HCT116 (cell line): ENCODE results near the gene CDR2L.

Experiments used
- ATF3 ChIP-seq: IDR thresholded peaks from 2 replicates; pipeline ENCODE4 v1.6.1; 2012
- CEBPB ChIP-seq: IDR thresholded peaks from 2 replicates; pipeline ENCODE4 v1.6.1; 2012; ENCODE audit warnings: low read depth
- CTCF ChIP-seq, 3 experiments: fragments of 200-600 bp in 1 of 3; sonication (generic) in 1 of 3; IDR thresholded peaks in 2 of 3; conservative IDR thresholded peaks in 1 of 3; 2 replicates each; pipeline ENCODE4 v1.5.1; 2012 to 2017; ENCODE audit warnings: low read depth in 2 of 3, low read length in 2 of 3, antibody characterized with exemption in 1 of 3, borderline replicate concordance in 1 of 3, control low read depth in 1 of 3, mild to moderate bottlenecking in 1 of 3, mixed read lengths in 1 of 3, mixed run types in 1 of 3, moderate library complexity in 1 of 3; ENCODE audit not compliant: insufficient read depth in 1 of 3
- EGR1 ChIP-seq: IDR thresholded peaks from 2 replicates; pipeline ENCODE4 v1.6.1; 2012; ENCODE audit warnings: low read depth
- ELF1 ChIP-seq: IDR thresholded peaks from 2 replicates; pipeline ENCODE4 v1.6.1; 2012; ENCODE audit warnings: low read depth, borderline replicate concordance
- EZH2phosphoT487 ChIP-seq: fragments of 200-600 bp; IDR thresholded peaks from 2 replicates; pipeline ENCODE4 v1.6.1; 2018; ENCODE audit warnings: antibody characterized with exemption, borderline replicate concordance
- POLR2A ChIP-seq: IDR thresholded peaks from 2 replicates; pipeline ENCODE4 v1.7.0; 2011; ENCODE audit warnings: borderline replicate concordance; ENCODE audit not compliant: insufficient read depth, insufficient read length; ENCODE audit errors: extremely low read depth
- POLR2AphosphoS5 ChIP-seq: IDR thresholded peaks from 2 replicates; pipeline ENCODE4 v1.6.1; 2011; ENCODE audit warnings: mild to moderate bottlenecking, low read depth, low read length, moderate library complexity
- RAD21 ChIP-seq: IDR thresholded peaks from 2 replicates; pipeline ENCODE4 v1.6.1; 2012; ENCODE audit warnings: low read depth, mild to moderate bottlenecking
- REST ChIP-seq: IDR thresholded peaks from 2 replicates; pipeline ENCODE4 v1.6.1; 2012; ENCODE audit warnings: low read depth
- YY1 ChIP-seq: IDR thresholded peaks from 2 replicates; pipeline ENCODE4 v1.6.1; 2011; ENCODE audit warnings: low read length, low read depth, moderate library complexity, mild to moderate bottlenecking; ENCODE audit not compliant: insufficient replicate concordance; ENCODE audit errors: extremely low read depth
- ZNF274 ChIP-seq: fragments of 200-500 bp; sonication (Bioruptor generic); IDR thresholded peaks from 2 replicates; pipeline ENCODE4 v1.6.1; 2014; ENCODE audit warnings: mild to moderate bottlenecking, low read depth, low read length, inconsistent platforms

- TF ChIP-seq CTCF (IDR thresholded peaks at IDR 0.05 in 2 of 3, conservative IDR thresholded peaks at IDR 0.05 in 1 of 3; ENCODE audit: borderline replicate concordance in 1 of 3, insufficient read depth in 1 of 3, low read depth in 2 of 3, low read length in 2 of 3) = 0 out of 6 replicates have a peak, but pooled peaks of 1 of the 3 experiments have one; percentile 27
- no peak for TF ChIP-seq ZNF274
- peak; percentile 37 for TF ChIP-seq RAD21
- TF ChIP-seq CEBPB = no peak
- TF ChIP-seq YY1 = no peak
- TF ChIP-seq POLR2AphosphoS5 = no peak
- TF ChIP-seq POLR2A = no peak
- no peak for TF ChIP-seq EZH2phosphoT487
- TF ChIP-seq EGR1 = no peak
- TF ChIP-seq ATF3 = no peak
- TF ChIP-seq REST = no peak
- no peak for TF ChIP-seq ELF1
Measured at GRCh38 chr17:75010683-75011400, 23.4 kb downstream of the CDR2L start.
